WTC11 (cell line): ENCODE results near the gene GPC6. TPM values are rescaled to one million over a fixed set of nuclear protein-coding genes. Genes with fewer than 3 reads are reported as not detected.
A peak's percentile ranks its signal among the peaks of the same experiment; 100 is the strongest.

ENCODE experiments used
- ATAC-seq: fragments of 200-7000 bp; cut with Tn5 transposase; 2 replicates; pipeline ENCODE4 v1.10.0; 2021; ENCODE audit warnings: mild to moderate bottlenecking, moderate library complexity
- CTCF ChIA-PET: fragments of 300-600 bp; sonication (Branson Sonifier 250); formaldehyde crosslinking; loops from one replicate; lab custom pipeline; 2021; ENCODE audit warnings: antibody characterized with exemption; lab: Charles Lee
- POLR2A ChIA-PET: fragments of 350-600 bp; sonication (Branson Sonifier 250); formaldehyde crosslinking; loops from one replicate; lab custom pipeline; 2021; ENCODE audit warnings: antibody characterized with exemption; lab: Charles Lee
- DNase-seq: peaks from one replicate; pipeline ENCODE4 v3.0.0; 2021; ENCODE audit warnings: low spot score
- H3K27ac Mint-ChIP-seq: 2 replicates; pipeline ENCODE4 v1.8.0; 2021; ENCODE audit warnings: mixed read lengths
- H3K27me3 Mint-ChIP-seq: 2 replicates; pipeline ENCODE4 v1.8.0; 2021; ENCODE audit warnings: low read depth, mild to moderate bottlenecking, moderate library complexity, mixed read lengths
- H3K36me3 Mint-ChIP-seq: 2 replicates; pipeline ENCODE4 v1.8.0; 2021; ENCODE audit warnings: mixed read lengths
- H3K4me1 Mint-ChIP-seq: 2 replicates; pipeline ENCODE4 v1.8.0; 2022; ENCODE audit warnings: mixed read lengths
- H3K4me3 Mint-ChIP-seq: 2 replicates; pipeline ENCODE4 v1.8.0; 2021; ENCODE audit warnings: mild to moderate bottlenecking, moderate library complexity, mixed read lengths
- H3K9me3 Mint-ChIP-seq: 2 replicates; pipeline ENCODE4 v1.8.0; 2021; ENCODE audit warnings: mixed read lengths
- CBFB ChIP-seq: sonication (generic); formaldehyde crosslinking; IDR thresholded peaks from 2 replicates; pipeline ENCODE4 v1.8.1; 2022; ENCODE audit warnings: mild to moderate bottlenecking, low read depth, missing genetic modification reagents
- HMGA2 ChIP-seq: fragments of 250-450 bp; sonication (Bioruptor Pico); IDR thresholded peaks from 2 replicates; pipeline ENCODE4 v1.4.0; 2021; ENCODE audit warnings: mild to moderate bottlenecking, moderate library complexity
- IRF1 ChIP-seq: sonication (generic); formaldehyde crosslinking; IDR thresholded peaks from 2 replicates; pipeline ENCODE4 v1.8.0; 2023; ENCODE audit warnings: missing genetic modification reagents
- MLX ChIP-seq: sonication (generic); formaldehyde crosslinking; IDR thresholded peaks from 2 replicates; pipeline ENCODE4 v1.8.1; 2023; ENCODE audit warnings: mild to moderate bottlenecking, missing genetic modification reagents, moderate library complexity
- MYBL2 ChIP-seq: sonication (generic); formaldehyde crosslinking; IDR thresholded peaks from 2 replicates; pipeline ENCODE4 v1.8.1; 2023; ENCODE audit warnings: mild to moderate bottlenecking, moderate library complexity, missing genetic modification reagents
- NFE2L1 ChIP-seq: sonication (generic); formaldehyde crosslinking; IDR thresholded peaks from 2 replicates; pipeline ENCODE4 v1.8.1; 2023; ENCODE audit warnings: missing genetic modification reagents
- SMAD4 ChIP-seq: sonication (generic); formaldehyde crosslinking; IDR thresholded peaks from 2 replicates; pipeline ENCODE4 v1.8.0; 2022; ENCODE audit warnings: mild to moderate bottlenecking, missing genetic modification reagents
- TP53 ChIP-seq: sonication (generic); formaldehyde crosslinking; IDR thresholded peaks from 2 replicates; pipeline ENCODE4 v1.8.1; 2023; ENCODE audit warnings: mild to moderate bottlenecking, missing genetic modification reagents
- ZNF138 ChIP-seq: sonication (generic); formaldehyde crosslinking; conservative IDR thresholded peaks from 2 replicates; pipeline ENCODE4 v1.8.1; 2022; ENCODE audit warnings: mild to moderate bottlenecking, moderate library complexity, missing genetic modification reagents
- ZNF281 ChIP-seq: sonication (generic); formaldehyde crosslinking; IDR thresholded peaks from 2 replicates; pipeline ENCODE4 v1.8.0; 2023; ENCODE audit warnings: mild to moderate bottlenecking, missing genetic modification reagents
- ZNF396 ChIP-seq: fragments of 250-450 bp; sonication (Bioruptor Pico); IDR thresholded peaks from 2 replicates; pipeline ENCODE4 v1.8.0; 2021; ENCODE audit warnings: mild to moderate bottlenecking, moderate library complexity, borderline replicate concordance
- ZNF512 ChIP-seq: sonication (generic); formaldehyde crosslinking; IDR thresholded peaks from 2 replicates; pipeline ENCODE4 v1.8.1; 2022; ENCODE audit warnings: missing genetic modification reagents, borderline replicate concordance
- total RNA-seq: library from RNA; stranded (reverse); gene quantifications from 3 replicates; pipeline ENCODE4 v1.2.3, GENCODE V29; 2021
- TF ChIP-seq, protein P1 (sequence below): fragments of 250-450 bp; sonication (Bioruptor Pico); IDR thresholded peaks from 2 replicates; pipeline ENCODE4 v2.1.2; 2022; ENCODE audit warnings: mild to moderate bottlenecking, moderate library complexity
- TF ChIP-seq, protein P2 (sequence below): fragments of 250-450 bp; sonication (Bioruptor Pico); IDR thresholded peaks from 2 replicates; pipeline ENCODE4 v1.9.0; 2021; ENCODE audit warnings: mild to moderate bottlenecking
- TF ChIP-seq, protein P3 (sequence below): fragments of 250-450 bp; sonication (Bioruptor Pico); IDR thresholded peaks from 2 replicates; pipeline ENCODE4 v1.9.0; 2021; ENCODE audit warnings: moderate library complexity, mild to moderate bottlenecking, inconsistent platforms, borderline replicate concordance
- TF ChIP-seq, protein P4 (sequence below): fragments of 250-450 bp; sonication (Bioruptor Pico); IDR thresholded peaks from 2 replicates; pipeline ENCODE4 v1.8.0; 2021; ENCODE audit warnings: mild to moderate bottlenecking

Gene GPC6
- total RNA-seq, 1 experiment from 2014 or later = 19.5 TPM

GRCh38 chr13:93959796-93960533 lies 733.4 kb downstream of the GPC6 start:
- Mint-ChIP-seq H3K9me3 (peaks cover 14% of the 10 kb centered on the region), H3K27me3 (no peaks in the 10 kb centered on the region), H3K4me3 (no peak overlapping the region), H3K27ac (peak overlapping the region; percentile 41; the same call in 1 of the 2 replicates), H3K36me3 (peaks cover 4% of the 10 kb centered on the region), H3K4me1 (peaks cover 24% of the 10 kb centered on the region)
- POLR2A ChIA-PET = no interaction called here
- ATAC-seq = no peak
- DNase-seq = no peak
- CTCF ChIA-PET = no interaction called here
- TF ChIP-seq HMGA2 (CRISPR knock-in tag) (no peak), SMAD4 (no peak), MLX (no peak), TP53 (CRISPR knock-in tag) (no peak), ZNF281 (no peak), ZNF512 (CRISPR knock-in tag) (no peak), ZNF396 (no peak), ZNF138 (CRISPR knock-in tag) (no peak), CBFB (CRISPR knock-in tag) (no peak), IRF1 (CRISPR knock-in tag) (no peak), MYBL2 (CRISPR knock-in tag) (no peak), NFE2L1 (no peak)
- TF ChIP-seq, protein P1, sequence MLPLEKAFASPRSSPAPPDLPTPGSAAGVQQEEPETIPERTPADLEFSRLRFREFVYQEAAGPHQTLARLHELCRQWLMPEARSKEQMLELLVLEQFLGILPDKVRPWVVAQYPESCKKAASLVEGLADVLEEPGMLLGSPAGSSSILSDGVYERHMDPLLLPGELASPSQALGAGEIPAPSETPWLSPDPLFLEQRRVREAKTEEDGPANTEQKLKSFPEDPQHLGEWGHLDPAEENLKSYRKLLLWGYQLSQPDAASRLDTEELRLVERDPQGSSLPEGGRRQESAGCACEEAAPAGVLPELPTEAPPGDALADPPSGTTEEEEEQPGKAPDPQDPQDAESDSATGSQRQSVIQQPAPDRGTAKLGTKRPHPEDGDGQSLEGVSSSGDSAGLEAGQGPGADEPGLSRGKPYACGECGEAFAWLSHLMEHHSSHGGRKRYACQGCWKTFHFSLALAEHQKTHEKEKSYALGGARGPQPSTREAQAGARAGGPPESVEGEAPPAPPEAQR (CRISPR knock-in tag) = no peak
- TF ChIP-seq, protein P2, sequence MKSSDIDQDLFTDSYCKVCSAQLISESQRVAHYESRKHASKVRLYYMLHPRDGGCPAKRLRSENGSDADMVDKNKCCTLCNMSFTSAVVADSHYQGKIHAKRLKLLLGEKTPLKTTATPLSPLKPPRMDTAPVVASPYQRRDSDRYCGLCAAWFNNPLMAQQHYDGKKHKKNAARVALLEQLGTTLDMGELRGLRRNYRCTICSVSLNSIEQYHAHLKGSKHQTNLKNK (CRISPR knock-in tag) = no peak
- TF ChIP-seq, protein P3, sequence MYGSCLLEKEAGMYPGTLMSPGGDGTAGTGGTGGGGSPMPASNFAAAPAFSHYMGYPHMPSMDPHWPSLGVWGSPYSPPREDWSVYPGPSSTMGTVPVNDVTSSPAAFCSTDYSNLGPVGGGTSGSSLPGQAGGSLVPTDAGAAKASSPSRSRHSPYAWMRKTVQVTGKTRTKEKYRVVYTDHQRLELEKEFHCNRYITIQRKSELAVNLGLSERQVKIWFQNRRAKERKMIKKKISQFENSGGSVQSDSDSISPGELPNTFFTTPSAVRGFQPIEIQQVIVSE = no peak
- TF ChIP-seq, protein P4, sequence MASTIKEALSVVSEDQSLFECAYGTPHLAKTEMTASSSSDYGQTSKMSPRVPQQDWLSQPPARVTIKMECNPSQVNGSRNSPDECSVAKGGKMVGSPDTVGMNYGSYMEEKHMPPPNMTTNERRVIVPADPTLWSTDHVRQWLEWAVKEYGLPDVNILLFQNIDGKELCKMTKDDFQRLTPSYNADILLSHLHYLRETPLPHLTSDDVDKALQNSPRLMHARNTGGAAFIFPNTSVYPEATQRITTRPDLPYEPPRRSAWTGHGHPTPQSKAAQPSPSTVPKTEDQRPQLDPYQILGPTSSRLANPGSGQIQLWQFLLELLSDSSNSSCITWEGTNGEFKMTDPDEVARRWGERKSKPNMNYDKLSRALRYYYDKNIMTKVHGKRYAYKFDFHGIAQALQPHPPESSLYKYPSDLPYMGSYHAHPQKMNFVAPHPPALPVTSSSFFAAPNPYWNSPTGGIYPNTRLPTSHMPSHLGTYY (CRISPR knock-in tag) = no peak
